IMR-90 (cell line): Measurements from ENCODE around the gene IRF4. TPM values are rescaled to one million over a fixed set of nuclear protein-coding genes. Genes with fewer than 3 reads are reported as not detected.

Experiments used
- ATAC-seq: fragments of 200-7000 bp; cut with Tn5 transposase; 2 replicates; pipeline ENCODE4 v1.9.1; 2020; ENCODE audit warnings: low read depth, mild to moderate bottlenecking, moderate library complexity
- BruUV-seq: library from RNA; stranded (reverse); fragments of 400-500 nt; replicated peaks from 2 replicates; lab custom pipeline; 2021; lab: Mats Ljungman, UMichigan
- CTCF ChIA-PET: fragments of 300-600 bp; formaldehyde crosslinking; extraction: SDS; loops from one replicate; lab custom pipeline; 2021; ENCODE audit warnings: antibody characterized with exemption; lab: Yijun Ruan, JAX
- POLR2A ChIA-PET: fragments of 300-600 bp; sonication (Branson Sonifier 250); formaldehyde crosslinking; loops from one replicate; lab custom pipeline; 2022; ENCODE audit warnings: antibody characterized with exemption; ENCODE audit not compliant: unreplicated experiment; lab: Charles Lee
- DNase-seq: peaks from one replicate; pipeline ENCODE4 v3.0.0; 2013
- H2AFZ ChIP-seq: replicated peaks from 2 replicates; pipeline ENCODE3; 2013; ENCODE audit warnings: low read length, mild to moderate bottlenecking; ENCODE audit not compliant: poor library complexity
- H2AK5ac ChIP-seq: 2 replicates; pipeline ENCODE4 v1.6.1; 2013; ENCODE audit warnings: low read depth, low read length, inconsistent platforms
- H2AK9ac ChIP-seq: replicated peaks from 2 replicates; pipeline ENCODE3; 2013; ENCODE audit warnings: mild to moderate bottlenecking, low read depth, low read length, moderate library complexity; ENCODE audit not compliant: poor library complexity
- H2BK120ac ChIP-seq: 2 replicates; pipeline ENCODE4 v1.6.1; 2013; ENCODE audit warnings: low read depth, low read length, inconsistent platforms
- H2BK15ac ChIP-seq: 3 replicates; pipeline ENCODE4 v1.6.1; 2013; ENCODE audit warnings: low read depth, low read length, inconsistent platforms
- H2BK20ac ChIP-seq: 2 replicates; pipeline ENCODE4 v1.6.1; 2013; ENCODE audit warnings: low read depth, mild to moderate bottlenecking, inconsistent platforms, low read length, moderate library complexity
- H2BK5ac ChIP-seq: 2 replicates; pipeline ENCODE4 v1.6.1; 2013; ENCODE audit warnings: mild to moderate bottlenecking, low read depth, low read length, inconsistent platforms; ENCODE audit not compliant: poor library complexity, severe bottlenecking
- H3K14ac ChIP-seq: replicated peaks from 2 replicates; pipeline ENCODE4 v1.6.1; 2013; ENCODE audit warnings: low read depth, low read length, inconsistent platforms
- H3K18ac ChIP-seq: 2 replicates; pipeline ENCODE4 v1.6.1; 2013; ENCODE audit warnings: low read depth, low read length, control low read depth
- H3K23ac ChIP-seq: 2 replicates; pipeline ENCODE4 v1.6.1; 2013; ENCODE audit warnings: low read depth, low read length, inconsistent platforms
- H3K27ac ChIP-seq: 2 replicates; pipeline ENCODE4 v1.5.1; 2013; ENCODE audit warnings: mild to moderate bottlenecking, control low read depth, low read length; ENCODE audit not compliant: insufficient read depth
- H3K27me3 ChIP-seq: 2 replicates; pipeline ENCODE4 v1.6.1; 2013; ENCODE audit warnings: low read length; ENCODE audit not compliant: control insufficient read depth, insufficient read depth
- H3K36me3 ChIP-seq: 2 replicates; pipeline ENCODE4 v1.6.1; 2013; ENCODE audit warnings: low read length, mixed read lengths; ENCODE audit not compliant: control insufficient read depth, insufficient read depth
- H3K4ac ChIP-seq: 2 replicates; pipeline ENCODE4 v1.6.1; 2013; ENCODE audit warnings: low read depth, low read length, inconsistent platforms
- H3K4me1 ChIP-seq: 2 replicates; pipeline ENCODE4 v1.6.1; 2013; ENCODE audit warnings: low read length, mixed read lengths; ENCODE audit not compliant: control insufficient read depth, insufficient read depth
- H3K4me2 ChIP-seq: 2 replicates; pipeline ENCODE4 v1.6.1; 2013; ENCODE audit warnings: low read depth, mild to moderate bottlenecking, control low read depth, low read length, moderate library complexity
- H3K4me3 ChIP-seq: 2 replicates; pipeline ENCODE4 v1.5.1; 2013; ENCODE audit warnings: low read depth, mild to moderate bottlenecking, control low read depth, low read length, moderate library complexity; ENCODE audit not compliant: insufficient read depth
- H3K56ac ChIP-seq: 2 replicates; pipeline ENCODE4 v1.6.1; 2013; ENCODE audit warnings: low read length, inconsistent platforms; ENCODE audit not compliant: insufficient read depth; ENCODE audit errors: extremely low read depth
- H3K79me1 ChIP-seq, 2 experiments: 2 replicates each; pipeline ENCODE4 v1.6.1; 2013; ENCODE audit warnings: low read length in 2 of 2, inconsistent platforms in 1 of 2, low read depth in 1 of 2
- H3K9ac ChIP-seq: 2 replicates; pipeline ENCODE4 v1.6.1; 2013; ENCODE audit warnings: low read depth, low read length, control low read depth
- H3K9me1 ChIP-seq: 2 replicates; pipeline ENCODE4 v1.6.1; 2013; ENCODE audit warnings: low read length, inconsistent platforms; ENCODE audit not compliant: insufficient read depth
- H3K9me3 ChIP-seq: 2 replicates; pipeline ENCODE4 v1.6.1; 2013; ENCODE audit warnings: low read length; ENCODE audit not compliant: control insufficient read depth, insufficient read depth
- H4K20me1 ChIP-seq: 2 replicates; pipeline ENCODE4 v1.6.1; 2013; ENCODE audit warnings: low read length, inconsistent platforms; ENCODE audit not compliant: insufficient read depth
- H4K5ac ChIP-seq: 2 replicates; pipeline ENCODE4 v1.6.1; 2013; ENCODE audit warnings: mild to moderate bottlenecking, low read depth, low read length, control low read depth
- H4K8ac ChIP-seq, 2 experiments: 2 replicates each; pipeline ENCODE4 v1.6.1; 2013; ENCODE audit warnings: low read depth in 2 of 2, low read length in 2 of 2, control low read depth in 1 of 2, inconsistent platforms in 1 of 2
- H4K91ac ChIP-seq: 2 replicates; pipeline ENCODE4 v1.6.1; 2013; ENCODE audit warnings: low read depth, low read length, inconsistent platforms; ENCODE audit not compliant: insufficient read depth
- BHLHE40 ChIP-seq: fragments of 150-350 bp; IDR thresholded peaks from 2 replicates; pipeline ENCODE4 v1.6.1; 2016; ENCODE audit warnings: mild to moderate bottlenecking, low read depth, low read length
- CEBPB ChIP-seq: IDR thresholded peaks from 2 replicates; pipeline ENCODE4 v1.6.1; 2012; ENCODE audit warnings: low read depth, low read length, improper control_type of control experiment
- CHD1 ChIP-seq: IDR thresholded peaks from 2 replicates; pipeline ENCODE4 v1.6.1; 2012; ENCODE audit warnings: low read depth, low read length, improper control_type of control experiment
- MAFK ChIP-seq: IDR thresholded peaks from 2 replicates; pipeline ENCODE4 v1.6.1; 2012; ENCODE audit warnings: low read depth, low read length, improper control_type of control experiment
- MAZ ChIP-seq: IDR thresholded peaks from 2 replicates; pipeline ENCODE4 v1.6.1; 2012; ENCODE audit warnings: low read depth, mild to moderate bottlenecking, low read length, improper control_type of control experiment, moderate library complexity, borderline replicate concordance
- MXI1 ChIP-seq: IDR thresholded peaks from 2 replicates; pipeline ENCODE4 v1.6.1; 2012; ENCODE audit warnings: low read depth, mild to moderate bottlenecking, low read length, moderate library complexity, borderline replicate concordance
- POLR2A ChIP-seq: IDR thresholded peaks from 2 replicates; pipeline ENCODE4 v1.6.1; 2012; ENCODE audit warnings: mild to moderate bottlenecking, low read depth, low read length
- RAD21 ChIP-seq: IDR thresholded peaks from 2 replicates; pipeline ENCODE4 v1.6.1; 2012; ENCODE audit warnings: low read length, improper control_type of control experiment
- RCOR1 ChIP-seq: IDR thresholded peaks from 2 replicates; pipeline ENCODE4 v1.6.1; 2012; ENCODE audit warnings: mild to moderate bottlenecking, low read length, improper control_type of control experiment; ENCODE audit not compliant: insufficient replicate concordance
- RFX5 ChIP-seq: IDR thresholded peaks from 2 replicates; pipeline ENCODE4 v1.8.0; 2012; ENCODE audit warnings: low read depth, mild to moderate bottlenecking, low read length, moderate library complexity
- SMC3 ChIP-seq: fragments of 150-350 bp; IDR thresholded peaks from 2 replicates; pipeline ENCODE4 v1.6.1; 2016; ENCODE audit warnings: low read depth, mild to moderate bottlenecking, antibody characterized with exemption, low read length, moderate library complexity
- WGBS, 2 experiments: methylation state at CpG; one replicate each; pipeline versions ENCODE4 v1.1.5 to v1.1.7; 2013; ENCODE audit warnings: missing lambda C conversion rate in 2 of 2; ENCODE audit not compliant: insufficient read length in 1 of 2; ENCODE audit errors: extremely low coverage in 2 of 2; 5-methylcytosine and 5-hydroxymethylcytosine counted together
- dilution Hi-C: fragments of 300-500 bp; cut with HindIII; formaldehyde crosslinking; loops from one replicate; pipeline ENCODE4 v1.14.3; 2018; ENCODE audit warnings: low sequenced_read_pairs; ENCODE audit not compliant: unreplicated experiment
- in situ Hi-C: fragments of 300-500 bp; cut with MboI; formaldehyde crosslinking; loops from 3 replicates; pipeline ENCODE4 v1.14.3; 2019; ENCODE audit warnings: low sequenced_read_pairs, inconsistent platforms, mixed read lengths
- intact Hi-C: fragments of 100-400 bp; cut with micrococcal nuclease; formaldehyde crosslinking; loops from 2 replicates; pipeline ENCODE4 v1.10.0; 2022
- polyA plus RNA-seq, 3 experiments: library from polyadenylated mRNA; depleted of rRNA; stranded (reverse); fragments of >200 nt; gene quantifications; 2 replicates each; pipeline ENCODE4 v1.2.3, GENCODE V29; 2012; ENCODE audit warnings: low replicate concordance in 1 of 3
- total RNA-seq: library from RNA; depleted of rRNA; stranded (reverse); fragments of >200 nt; gene quantifications from 2 replicates; pipeline ENCODE4 v1.2.3, GENCODE V29; 2012
- TF ChIP-seq, protein P1 (sequence below): conservative IDR thresholded peaks from 2 replicates; pipeline ENCODE4 v1.5.1; 2012; ENCODE audit warnings: mild to moderate bottlenecking, low read depth, low read length, improper control_type of control experiment
- TF ChIP-seq, protein P2 (sequence below): fragments of 150-350 bp; IDR thresholded peaks from 2 replicates; pipeline ENCODE4 v1.6.1; 2017; ENCODE audit warnings: mild to moderate bottlenecking, antibody characterized with exemption, low read length, low read depth

IRF4 gene
- total and polyA plus RNA-seq, 2 of the 4 experiments (the other 2 are of a cell fraction) = not detected

DNA sequence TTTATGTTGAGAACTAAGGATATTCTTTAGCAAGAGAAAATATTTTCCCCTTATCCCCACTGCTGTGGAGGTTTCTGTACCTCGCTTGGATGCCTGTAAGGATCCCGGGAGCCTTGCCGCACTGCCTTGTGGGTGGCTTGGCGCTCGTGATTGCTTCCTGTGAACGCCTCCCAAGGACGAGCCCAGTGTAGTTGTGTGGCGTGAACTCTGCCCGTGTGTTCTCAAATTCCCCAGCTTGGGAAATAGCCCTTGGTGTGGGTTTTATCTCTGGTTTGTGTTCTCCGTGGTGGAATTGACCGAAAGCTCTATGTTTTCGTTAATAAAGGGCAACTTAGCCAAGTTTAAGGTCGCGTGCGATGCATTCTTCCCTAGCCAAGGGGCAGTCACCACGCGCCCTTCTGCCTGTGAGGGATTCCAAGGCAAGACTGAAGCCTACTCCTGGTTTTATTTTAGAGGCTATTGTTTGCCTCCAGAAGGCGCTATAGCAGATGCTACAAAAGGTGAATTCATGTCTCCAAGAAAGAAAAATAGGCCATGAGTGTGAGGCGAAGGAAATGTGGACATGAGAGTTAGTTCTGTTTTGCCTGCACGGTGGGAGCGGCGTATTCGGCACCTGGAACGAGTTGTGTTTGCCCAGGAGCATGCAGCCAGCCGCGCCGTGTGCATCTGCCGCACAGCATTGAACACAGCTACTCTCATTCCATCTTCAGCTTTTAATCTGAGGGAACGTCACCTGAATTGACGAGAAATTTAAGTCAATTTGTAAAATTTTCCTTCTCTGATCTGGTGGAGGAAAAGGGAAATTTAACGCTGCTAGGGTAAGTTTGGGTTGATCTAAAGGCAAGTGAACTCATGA is 40.3 kb upstream of the IRF4 start:
- no peak overlapping the region for H2AFZ ChIP-seq
- no peak overlapping the region for H3K56ac ChIP-seq
- no peak overlapping the region for H2AK5ac ChIP-seq
- no peak overlapping the region for H3K4ac ChIP-seq
- ATAC-seq = no peak
- no peaks in the 10 kb centered on the region for H3K9me1 ChIP-seq
- no peaks in the 10 kb centered on the region for H3K27me3 ChIP-seq
- H3K9ac ChIP-seq = no peak overlapping the region
- no peaks in the 10 kb centered on the region for H3K4me1 ChIP-seq
- TF ChIP-seq MAZ = no peak
- TF ChIP-seq RFX5 = no peak
- no peak for TF ChIP-seq CHD1
- no peak for TF ChIP-seq BHLHE40
- no peak for TF ChIP-seq RCOR1
- no peak for TF ChIP-seq POLR2A
- no peak for TF ChIP-seq CEBPB
- TF ChIP-seq MAFK = no peak
- no peak for TF ChIP-seq SMC3
- no peak for TF ChIP-seq RAD21
- TF ChIP-seq, protein P1, sequence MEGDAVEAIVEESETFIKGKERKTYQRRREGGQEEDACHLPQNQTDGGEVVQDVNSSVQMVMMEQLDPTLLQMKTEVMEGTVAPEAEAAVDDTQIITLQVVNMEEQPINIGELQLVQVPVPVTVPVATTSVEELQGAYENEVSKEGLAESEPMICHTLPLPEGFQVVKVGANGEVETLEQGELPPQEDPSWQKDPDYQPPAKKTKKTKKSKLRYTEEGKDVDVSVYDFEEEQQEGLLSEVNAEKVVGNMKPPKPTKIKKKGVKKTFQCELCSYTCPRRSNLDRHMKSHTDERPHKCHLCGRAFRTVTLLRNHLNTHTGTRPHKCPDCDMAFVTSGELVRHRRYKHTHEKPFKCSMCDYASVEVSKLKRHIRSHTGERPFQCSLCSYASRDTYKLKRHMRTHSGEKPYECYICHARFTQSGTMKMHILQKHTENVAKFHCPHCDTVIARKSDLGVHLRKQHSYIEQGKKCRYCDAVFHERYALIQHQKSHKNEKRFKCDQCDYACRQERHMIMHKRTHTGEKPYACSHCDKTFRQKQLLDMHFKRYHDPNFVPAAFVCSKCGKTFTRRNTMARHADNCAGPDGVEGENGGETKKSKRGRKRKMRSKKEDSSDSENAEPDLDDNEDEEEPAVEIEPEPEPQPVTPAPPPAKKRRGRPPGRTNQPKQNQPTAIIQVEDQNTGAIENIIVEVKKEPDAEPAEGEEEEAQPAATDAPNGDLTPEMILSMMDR = no peak
- TF ChIP-seq, protein P2, sequence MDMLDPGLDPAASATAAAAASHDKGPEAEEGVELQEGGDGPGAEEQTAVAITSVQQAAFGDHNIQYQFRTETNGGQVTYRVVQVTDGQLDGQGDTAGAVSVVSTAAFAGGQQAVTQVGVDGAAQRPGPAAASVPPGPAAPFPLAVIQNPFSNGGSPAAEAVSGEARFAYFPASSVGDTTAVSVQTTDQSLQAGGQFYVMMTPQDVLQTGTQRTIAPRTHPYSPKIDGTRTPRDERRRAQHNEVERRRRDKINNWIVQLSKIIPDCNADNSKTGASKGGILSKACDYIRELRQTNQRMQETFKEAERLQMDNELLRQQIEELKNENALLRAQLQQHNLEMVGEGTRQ = no peak
- no peak for TF ChIP-seq MXI1
- 76% methylated on average over 21 of the region's 31 CpGs; no CpG with 5 or more reads in 1 of the 2 experiments for WGBS, 2 experiments
- no peaks in the 10 kb centered on the region; the same call in 1 of the 2 replicates for H3K36me3 ChIP-seq
- H4K20me1 ChIP-seq = no peaks in the 10 kb centered on the region
- H3K27ac ChIP-seq = no peak overlapping the region
- H3K9me3 ChIP-seq = peaks cover 8% of the 10 kb centered on the region; the same call in 1 of the 2 replicates
- no peak overlapping the region for H2BK5ac ChIP-seq
- H2BK120ac ChIP-seq = no peak overlapping the region
- ChIA-PET CTCF (interaction anchor here (1.0 kb wide), 1 partner anchor 12 kb away, joined by 5 read pairs; no protein-coding TSS in a partner anchor), POLR2A (no interaction called here)
- H2BK15ac ChIP-seq = no peak overlapping the region
- no peak overlapping the region for H3K4me3 ChIP-seq
- H3K4me2 ChIP-seq = no peak overlapping the region
- H3K18ac ChIP-seq = no peak overlapping the region
- no peak for DNase-seq
- intact Hi-C loops (no loop called here), in situ Hi-C loops (no loop called here), dilution Hi-C loops (no loop called here)
- H2AK9ac ChIP-seq = no peak overlapping the region
- no peak overlapping the region for H2BK20ac ChIP-seq
- H3K23ac ChIP-seq = no peak overlapping the region
- H4K8ac ChIP-seq = no peak overlapping the region
- no peaks in the 10 kb centered on the region for H3K79me1 ChIP-seq
- H3K14ac ChIP-seq = no peak overlapping the region
- BruUV-seq = no TSS peak
- H4K91ac ChIP-seq = no peak overlapping the region
- H4K5ac ChIP-seq = no peak overlapping the region
